GM20431 (cell line): ENCODE measurements around the gene NME3.
"Not testable (repeated sequence)": the region's sequence is repeated elsewhere in the genome, so short reads cannot be mapped to it uniquely, and the experiment has no call there.

Experiments
- in situ Hi-C: fragments of 300-500 bp; cut with MseI, MboI; formaldehyde crosslinking; loops from one replicate; pipeline ENCODE4 v1.15.0; 2020; ENCODE audit warnings: low sequenced_read_pairs; ENCODE audit not compliant: unreplicated experiment

Gene NME3

DNA sequence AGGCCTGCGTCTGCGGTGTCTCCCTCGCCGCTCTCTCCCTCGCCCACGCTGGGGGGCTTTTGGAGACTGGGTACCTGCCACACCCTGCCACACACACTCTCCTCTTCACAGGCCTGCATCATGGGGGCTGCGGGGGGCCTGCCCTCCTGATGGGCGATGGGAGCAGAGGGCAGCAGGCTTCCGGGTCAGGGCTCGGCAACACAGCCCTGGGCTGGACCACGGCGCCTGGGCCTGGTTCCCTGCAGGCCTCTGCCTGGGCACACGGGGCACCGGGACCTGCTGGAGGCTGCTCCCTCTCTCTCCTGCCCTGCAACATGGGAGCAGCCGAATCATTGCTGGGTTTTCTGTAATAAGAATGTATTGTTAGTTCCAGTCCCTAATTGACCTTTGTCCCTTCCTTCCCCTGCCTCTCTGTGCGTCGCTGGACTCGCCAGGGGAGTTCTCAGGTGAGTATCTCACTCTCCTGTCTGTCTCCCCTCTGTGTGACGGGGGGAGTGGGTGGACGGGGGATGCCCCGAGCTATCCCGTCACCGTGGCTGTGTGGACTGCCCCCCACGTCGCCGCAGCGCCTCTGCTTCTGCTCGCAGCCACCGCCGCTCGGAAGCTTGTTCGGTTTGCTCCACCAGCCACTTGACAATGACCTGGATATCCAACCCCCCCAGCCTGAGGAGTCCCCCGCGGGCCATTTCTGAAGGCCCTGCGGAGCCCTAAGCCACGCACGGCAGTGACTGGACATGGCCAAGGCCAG, 13.5 kb downstream of the NME3 start:
- in situ Hi-C loops: no loop called here

DNA sequence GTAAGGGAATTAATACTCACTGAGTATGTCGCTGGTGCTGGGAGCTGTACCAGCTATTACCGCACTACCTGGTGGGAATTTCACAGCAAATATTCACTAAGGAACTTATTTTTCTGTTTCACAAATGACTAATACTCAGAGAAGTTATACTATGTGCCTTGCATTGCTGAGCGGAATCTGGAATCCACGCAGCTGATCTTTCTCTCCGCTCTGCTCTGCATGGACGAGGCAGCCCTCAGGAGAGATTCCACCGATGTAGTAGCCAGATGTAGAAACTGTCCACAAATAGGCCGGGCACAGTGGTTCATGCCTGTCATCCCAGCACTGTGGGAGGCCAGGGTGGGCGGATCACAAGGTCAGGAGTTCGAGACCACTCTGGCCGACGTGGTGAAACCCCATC, 17.1 kb downstream of the NME3 start:
- in situ Hi-C loops: no loop called here

DNA sequence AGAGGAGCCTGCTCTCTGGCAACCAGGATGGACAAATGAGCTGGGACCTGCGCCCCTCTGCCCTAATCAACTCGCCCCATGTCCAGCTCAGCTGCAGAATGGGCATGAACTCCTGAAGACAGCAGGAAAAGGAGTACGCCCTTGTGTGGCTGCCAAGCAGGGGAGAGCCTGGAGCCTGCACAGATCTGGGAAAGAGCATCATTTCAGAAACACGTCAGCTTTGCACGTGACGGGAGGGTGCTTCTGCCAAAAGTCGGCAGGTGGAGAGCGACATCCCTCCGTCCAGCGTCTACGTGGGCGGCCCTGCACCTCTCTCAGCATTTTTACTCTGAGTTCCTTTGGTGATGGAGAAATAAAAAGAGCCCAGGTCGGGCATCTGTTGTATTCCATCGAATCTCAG, 18.5 kb downstream of the NME3 start:
- in situ Hi-C loops: no loop called here

DNA sequence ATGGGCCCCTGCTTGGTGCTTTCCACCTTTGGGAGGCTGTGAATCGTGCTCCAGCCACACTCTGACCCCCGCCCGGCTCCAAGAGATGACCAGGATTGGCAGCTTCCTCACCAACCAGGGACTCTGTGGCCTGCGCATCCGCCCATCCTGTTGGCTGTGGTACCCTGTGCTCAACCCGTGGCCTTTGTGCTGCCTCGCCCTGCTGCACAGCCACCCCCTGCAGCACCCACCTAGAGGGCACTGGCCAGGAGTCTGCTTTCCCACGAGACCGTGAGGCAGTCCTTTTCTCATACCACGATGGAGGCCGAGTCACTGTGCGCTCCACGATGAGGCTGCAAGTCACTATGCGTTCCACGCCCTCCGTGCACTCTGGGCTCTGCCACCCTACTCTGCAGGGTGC, 19.4 kb downstream of the NME3 start:
- in situ Hi-C loops: no loop called here

DNA sequence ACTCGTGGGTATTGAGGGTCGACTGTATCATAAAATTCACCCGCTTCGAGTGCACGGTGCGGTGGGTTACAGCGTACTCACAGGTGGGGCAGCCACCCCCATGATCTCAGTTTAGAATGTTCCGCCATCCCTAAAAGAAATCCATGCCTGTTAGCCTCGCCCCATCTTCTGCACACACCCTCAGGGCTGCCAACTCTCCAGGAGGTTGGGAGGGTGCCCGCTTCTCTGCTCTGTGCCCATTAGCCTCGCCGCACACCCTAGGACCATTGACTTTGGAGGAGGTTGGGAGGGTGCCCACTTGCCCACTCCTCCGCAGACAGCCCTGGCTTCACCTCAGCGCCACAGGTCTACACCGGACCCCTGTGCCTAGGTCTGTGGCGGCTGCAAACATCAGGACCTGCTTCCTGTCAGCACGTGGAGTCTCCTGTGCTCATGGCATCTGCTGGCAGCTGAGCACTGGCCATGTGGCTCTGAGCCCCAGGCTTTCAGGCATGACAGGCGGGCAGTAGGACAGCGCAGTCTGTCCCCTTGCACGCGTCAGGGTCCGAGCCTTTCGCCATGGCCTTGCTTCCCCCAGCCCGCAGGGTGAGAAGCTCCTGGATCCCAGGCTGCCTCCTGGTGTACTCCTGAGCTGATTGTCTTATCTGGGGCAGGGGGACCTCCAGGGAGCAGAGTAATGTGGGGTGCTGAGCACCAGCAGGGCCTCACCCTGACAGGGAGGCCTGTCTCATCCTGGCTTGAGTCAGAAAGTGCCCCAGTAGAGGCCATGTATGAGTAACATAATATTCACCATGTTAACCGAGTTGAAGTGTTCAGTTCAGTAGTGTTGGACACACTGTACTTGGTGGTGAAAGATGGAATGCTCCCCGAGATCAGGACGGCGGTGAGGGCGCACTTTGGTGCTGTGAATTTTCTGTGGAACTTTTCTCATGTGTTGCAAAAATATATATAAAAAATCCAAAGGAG, 21.9 kb downstream of the NME3 start:
- in situ Hi-C loops: no loop called here

DNA sequence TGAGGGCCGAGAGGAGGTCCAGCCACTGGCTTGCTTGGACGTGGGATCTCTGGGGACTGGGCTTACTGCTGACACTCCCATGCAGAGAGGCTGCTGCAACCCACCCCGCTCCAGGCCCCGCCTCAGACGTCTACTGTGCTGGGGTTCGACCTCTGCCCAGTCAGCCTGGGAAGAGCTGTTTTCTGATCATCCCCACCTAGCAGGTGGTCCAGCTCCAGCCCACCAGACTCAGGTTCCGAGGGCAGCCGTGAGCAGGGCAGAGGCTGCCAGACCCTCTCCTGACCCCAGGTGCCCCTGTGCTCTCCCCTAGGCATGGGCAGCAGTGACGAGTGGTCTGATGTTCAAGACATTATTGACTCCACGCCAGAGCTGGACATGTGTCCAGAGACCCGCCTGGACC, 23.4 kb downstream of the NME3 start:
- in situ Hi-C loops: no loop called here

DNA sequence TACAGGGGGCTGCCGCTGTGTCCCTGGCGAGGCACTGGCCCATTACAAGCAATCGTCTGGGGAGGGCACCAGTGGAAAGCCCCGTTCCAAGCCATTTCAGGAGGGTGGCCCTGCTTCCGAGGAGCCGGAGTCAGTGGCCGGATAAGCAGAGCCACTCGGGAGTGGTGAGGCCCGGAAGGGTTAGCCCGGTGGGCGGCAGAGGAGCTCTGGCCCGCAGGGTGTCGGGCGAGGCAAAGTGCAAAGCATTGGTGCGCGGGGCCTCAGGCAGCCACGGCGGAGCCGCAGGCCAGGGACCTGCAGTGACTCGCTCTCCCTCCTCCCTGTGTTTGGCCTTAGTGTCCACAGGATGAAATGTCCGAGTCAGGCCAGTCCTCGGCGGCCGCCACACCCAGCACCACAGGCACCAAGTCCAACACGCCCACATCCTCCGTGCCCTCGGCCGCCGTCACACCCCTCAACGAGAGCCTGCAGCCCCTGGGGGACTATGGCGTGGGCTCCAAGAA, 24.6 kb downstream of the NME3 start:
- in situ Hi-C loops: no loop called here

DNA sequence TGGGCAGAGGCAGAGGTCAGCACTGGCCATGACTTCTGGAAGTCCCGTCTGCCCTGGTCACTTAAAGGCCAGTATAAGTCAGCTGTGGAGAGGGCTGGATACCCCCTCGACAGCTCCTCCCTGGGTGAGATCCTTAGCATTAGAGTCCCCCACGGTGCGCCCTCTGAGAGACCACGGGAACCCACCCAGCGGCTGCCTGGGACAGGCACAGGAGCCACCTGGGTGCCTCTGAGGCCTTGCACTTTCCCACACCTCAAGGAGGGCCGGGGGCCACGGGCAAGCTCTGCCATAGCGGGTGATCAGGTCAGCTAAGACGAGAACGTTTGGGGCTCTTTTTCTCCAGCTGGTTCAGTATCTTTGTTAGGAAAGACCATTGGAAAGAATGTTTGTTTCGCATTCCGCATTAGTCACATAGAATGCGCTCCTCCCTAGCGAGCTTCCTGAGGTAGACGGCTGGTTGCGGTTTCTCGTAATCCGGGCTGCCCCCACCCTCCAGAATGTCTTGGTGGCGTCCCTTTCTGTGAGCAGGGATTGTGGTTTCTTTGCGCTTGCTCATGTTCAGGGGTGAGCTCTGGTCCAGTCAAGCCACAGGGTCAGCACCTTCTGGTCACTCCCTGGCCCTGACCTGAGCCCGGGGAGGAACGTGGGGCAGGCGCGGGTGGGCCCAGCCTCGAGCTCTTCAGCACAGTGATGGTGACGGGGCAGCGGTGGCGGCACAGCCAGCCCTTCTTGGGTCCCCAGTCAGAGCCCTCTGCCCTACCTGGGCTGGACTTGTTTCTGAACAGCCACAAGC, 25.2 kb downstream of the NME3 start:
- in situ Hi-C loops: no loop called here

DNA sequence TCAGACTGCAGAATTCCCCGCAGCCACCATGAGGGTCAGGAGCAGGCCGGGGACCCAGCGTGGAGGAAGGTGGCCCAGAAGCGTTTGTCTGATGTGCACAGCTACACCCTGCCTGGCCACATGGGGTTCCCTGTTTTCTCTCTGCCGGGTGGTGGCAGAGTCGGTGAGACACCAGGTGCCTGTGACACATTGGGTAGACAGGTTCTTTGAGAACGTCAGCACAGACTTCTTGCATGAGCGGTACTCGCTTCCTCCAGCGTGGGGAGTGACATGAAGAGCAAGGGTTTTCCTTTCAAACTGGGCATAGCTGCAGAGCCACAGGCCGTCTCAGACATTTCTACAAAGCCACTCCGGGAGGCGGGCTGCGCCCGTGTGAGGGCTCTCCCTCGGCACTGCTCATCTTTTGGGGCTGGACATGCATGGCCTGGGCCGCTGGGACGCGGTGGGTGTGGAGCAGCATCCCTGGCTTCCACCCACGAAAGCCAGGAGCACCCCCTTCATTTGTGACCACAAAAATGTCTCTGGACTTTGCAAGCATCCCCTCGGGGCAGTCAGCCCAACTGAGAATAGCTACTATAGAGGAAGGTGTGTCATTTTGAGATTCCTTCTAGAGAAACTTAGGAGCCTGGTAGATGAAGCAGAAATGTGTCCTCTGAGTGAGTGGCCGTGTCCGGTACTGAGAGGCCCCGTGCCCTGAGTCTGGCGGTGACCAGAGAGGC, 26.0 kb downstream of the NME3 start:
- in situ Hi-C loops: no loop called here

DNA sequence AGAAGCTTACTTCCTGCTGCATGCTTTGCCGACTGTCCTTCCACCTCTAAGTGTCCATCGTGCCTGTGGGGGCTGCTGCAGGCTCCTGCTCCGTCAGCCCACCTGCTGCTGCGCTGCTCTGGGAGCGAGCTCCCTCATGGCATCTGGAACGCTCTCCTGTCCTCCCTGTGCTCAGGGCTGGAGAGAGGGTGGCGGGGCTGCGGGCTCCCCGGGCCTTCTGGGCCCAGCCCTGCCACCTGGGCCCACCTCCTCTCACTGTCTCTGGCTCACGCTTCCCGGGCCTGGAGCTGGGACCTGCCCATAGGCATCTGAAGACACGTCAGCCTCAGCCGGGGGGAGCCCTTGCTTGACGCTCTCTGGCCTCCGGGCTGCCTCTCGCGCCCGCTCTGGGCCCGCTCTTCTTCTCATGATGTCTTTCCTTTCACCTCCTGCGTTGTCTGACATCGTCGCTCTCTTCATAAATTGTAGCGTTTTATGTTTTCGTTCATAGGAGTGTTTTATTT, 27.0 kb downstream of the NME3 start:
- in situ Hi-C loops: no loop called here

DNA sequence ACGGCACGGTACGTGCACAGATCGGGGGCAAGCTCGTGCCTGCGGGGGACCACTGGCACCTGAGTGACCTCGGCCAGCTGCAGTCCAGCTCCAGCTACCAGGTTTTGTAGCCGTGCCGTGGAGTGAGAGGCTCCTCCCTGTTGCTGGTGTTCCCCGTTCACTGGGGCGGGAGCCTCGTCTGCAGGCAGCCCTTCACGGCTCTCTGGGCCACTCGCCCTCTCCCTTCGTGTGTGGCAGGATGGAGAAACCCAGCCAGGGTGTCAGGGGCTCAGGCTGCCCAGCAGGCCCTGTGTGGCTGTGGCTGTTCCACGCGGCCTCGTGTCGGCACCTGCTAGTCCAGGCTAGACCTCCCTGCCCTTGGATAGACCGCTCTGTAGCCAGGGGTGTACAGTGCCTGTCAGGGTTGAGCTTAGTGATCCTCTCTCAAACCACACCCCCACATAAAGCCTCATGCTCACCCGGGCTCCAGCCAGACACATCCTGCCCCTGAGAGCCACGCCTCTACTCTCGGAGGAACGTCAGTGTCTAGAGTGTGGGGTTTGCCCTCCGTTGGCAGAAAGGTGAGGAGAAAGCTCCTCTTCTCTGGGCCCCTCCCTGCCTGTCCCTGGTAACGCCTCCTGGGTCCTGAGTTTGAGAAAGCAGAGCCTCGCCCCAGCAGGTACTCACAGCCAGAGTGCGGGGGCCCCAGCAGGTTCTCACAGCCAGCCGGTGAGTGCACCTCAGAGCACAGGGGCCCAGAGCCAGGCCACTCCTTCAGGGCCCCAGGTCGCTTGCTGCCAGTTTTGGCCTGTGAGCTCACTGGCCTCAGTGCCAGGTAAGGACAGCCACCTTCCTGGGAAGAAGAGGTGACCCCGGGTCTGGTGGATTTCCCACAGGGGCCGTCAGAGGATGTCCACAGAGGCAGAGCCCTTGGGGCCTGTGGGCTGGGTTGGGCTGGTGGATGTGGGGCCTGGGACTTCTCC, 27.7 kb downstream of the NME3 start:
- in situ Hi-C loops: no loop called here

DNA sequence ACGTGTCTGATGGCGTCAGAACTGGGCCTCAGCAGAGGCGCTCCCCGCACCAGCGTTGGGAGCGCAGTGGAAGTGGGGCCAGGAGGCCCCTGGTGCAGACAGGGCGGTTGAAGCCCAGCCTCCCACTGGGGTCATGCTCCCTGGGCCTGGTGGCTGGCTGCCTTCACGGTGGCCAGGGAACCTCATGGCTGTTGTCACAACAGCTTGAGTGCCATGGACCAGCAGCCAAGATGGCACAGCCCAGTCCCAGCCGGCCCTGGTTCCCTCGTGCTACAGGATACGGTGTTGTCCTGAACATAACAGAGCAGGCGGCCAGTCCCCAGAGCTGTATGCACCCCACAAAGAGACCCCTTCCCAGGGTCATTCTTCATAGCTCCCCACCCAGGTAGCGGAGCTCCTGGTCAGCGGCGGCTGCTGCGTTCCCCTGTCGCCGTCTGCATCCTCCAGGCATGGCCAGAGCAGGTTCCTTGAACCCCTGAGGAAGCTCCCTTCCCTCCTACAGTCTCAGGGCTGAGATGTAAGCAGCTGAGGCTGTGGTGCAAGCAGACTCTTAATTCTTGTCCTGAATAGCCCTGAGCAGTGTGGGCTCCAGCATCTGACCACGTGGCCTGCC, 29.7 kb downstream of the NME3 start:
- in situ Hi-C loops: no loop called here

DNA sequence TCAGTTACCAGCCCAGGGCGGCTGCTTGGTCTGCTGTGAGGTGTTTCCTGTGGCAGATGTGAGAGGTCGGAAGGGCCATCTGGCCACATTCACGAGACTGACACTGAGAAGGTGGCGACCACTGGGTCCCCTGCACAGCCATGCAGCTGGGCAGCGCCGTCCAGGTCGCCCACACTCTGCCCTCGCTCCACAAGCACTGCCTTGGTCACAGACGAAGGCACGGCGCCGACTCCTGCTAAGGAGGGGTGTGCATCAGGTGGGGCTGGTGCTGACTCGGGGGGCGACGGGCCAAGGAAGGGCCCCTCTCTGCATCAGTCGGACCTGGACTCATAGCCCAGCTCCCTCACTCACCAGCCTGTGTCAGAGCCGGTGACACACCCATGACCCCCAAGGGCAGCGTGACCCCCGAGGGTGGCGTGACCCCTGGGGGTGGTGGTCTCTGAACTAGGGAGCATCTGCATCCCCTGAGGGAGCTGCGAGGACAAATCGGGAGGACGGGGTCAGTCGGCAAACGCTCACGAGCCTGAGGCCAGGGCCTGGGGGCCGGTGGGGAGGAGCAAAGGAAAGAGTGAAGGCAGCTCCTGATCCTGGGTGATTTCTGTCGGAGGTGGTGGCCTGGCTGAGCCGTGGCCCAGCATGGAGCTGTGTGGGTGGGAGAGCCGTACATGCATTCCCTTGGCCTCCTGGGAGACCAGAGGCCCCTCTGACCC, 30.4 kb downstream of the NME3 start:
- in situ Hi-C loops: no loop called here

DNA sequence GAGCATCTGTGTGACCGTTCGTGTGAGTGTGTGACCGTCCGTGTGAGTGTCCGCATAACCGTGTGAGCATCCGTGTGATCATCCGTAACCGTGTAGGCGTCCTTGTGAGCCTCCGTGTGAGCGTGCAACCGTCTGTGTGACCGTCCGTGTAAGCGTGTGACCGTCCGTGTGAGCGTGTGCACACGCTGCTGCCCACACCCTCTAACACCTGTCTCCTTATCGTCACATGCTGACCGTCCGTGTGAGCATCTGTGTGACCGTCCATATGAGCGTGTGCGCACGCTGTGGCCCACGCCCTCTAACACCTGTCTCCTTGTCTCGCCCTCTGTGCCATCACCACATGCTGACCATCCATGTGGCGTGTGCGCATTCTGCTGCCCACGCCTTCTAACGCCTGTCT, 31.1 kb downstream of the NME3 start:
- in situ Hi-C loops: no loop called here

DNA sequence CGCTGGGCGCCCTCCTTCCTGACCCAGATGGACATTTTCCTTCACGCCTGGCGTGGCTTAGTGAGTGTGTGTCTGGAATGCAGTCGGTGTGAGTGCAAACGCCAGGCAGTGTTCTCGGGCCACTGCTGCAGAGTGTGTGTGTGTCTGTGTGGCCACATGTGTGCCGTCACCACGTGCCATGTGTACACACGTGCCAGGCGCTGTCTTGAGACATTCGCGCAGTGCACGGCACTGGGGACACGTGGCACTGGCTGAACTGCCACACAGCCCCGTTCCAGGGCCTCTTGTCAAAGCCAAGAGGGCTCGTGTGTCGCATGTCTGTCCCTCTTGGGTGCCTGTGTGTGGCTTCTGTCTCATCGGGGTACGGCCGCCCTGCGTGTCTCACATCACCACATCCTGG, 36.5 kb downstream of the NME3 start:
- in situ Hi-C loops: no loop called here

DNA sequence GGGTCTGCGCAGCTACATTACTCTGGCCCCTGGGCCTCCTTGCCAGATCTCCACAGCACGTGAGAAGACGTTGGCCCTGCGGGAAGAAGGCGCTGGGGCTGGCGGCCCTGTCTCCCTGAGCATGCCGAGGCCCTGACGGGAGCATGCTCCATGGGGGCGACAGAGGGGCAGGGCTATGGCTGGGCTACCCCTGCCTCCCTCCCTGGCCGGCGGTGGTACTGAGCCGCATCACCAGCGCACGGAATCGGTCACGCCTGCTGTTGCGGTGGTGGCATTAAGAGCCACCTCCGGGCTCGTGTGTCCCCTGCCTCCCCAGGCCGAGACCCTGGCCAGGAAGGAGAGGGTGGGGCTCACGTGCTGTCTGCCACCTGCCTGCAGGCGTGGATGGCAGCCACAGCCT, 37.2 kb downstream of the NME3 start:
- in situ Hi-C loops: no loop called here

DNA sequence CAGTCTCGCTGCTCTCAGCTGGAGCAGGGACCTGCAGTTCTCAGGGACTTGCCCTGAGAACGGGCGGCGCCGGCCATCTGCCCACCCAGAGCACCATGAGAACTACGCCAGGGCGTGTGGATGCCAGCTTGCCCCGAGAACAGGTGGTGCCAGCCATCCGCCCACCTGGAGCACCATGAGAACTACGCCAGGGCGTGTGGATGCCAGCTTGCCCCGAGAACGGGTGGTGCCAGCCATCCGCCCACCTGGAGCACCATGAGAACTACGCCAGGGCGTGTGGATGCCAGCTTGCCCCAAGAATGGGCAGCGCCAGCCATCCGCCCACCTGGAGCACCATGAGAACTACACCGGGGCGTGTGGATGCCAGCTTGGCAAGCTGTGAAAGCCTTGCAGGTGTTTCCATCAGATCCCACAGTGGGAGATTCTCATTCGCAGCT, 38.8 kb downstream of the NME3 start:
- in situ Hi-C loops: not testable (repeated sequence)
